Neural cell (in vitro differentiated cells): ENCODE data around the gene SEC63.

ENCODE experiments used
- CTCF ChIP-seq: fragments of 450-650 bp; IDR thresholded peaks from 2 replicates; pipeline ENCODE4 v1.5.1; 2014; ENCODE audit warnings: antibody characterized with exemption, mild to moderate bottlenecking, moderate library complexity; ENCODE audit not compliant: poor library complexity, severe bottlenecking
- EZH2 ChIP-seq: fragments of 200-600, 300-800 bp; shearing (Covaris generic), sonication (generic); IDR thresholded peaks from 2 replicates; pipeline ENCODE4 v1.6.1; 2014; ENCODE audit warnings: antibody characterized with exemption, low read length, borderline replicate concordance, mild to moderate bottlenecking; ENCODE audit not compliant: insufficient read depth, poor library complexity, severe bottlenecking
- POLR2AphosphoS5 ChIP-seq: IDR thresholded peaks from 2 replicates; pipeline ENCODE4 v1.6.1; 2012
- RAD21 ChIP-seq: fragments of 450-650 bp; conservative IDR thresholded peaks from 2 replicates; pipeline ENCODE4 v1.6.1; 2014; ENCODE audit warnings: antibody characterized with exemption, mild to moderate bottlenecking, moderate library complexity
- REST ChIP-seq: IDR thresholded peaks from 2 replicates; pipeline ENCODE4 v1.6.1; 2012; ENCODE audit warnings: borderline replicate concordance
- SMC3 ChIP-seq: fragments of 450-650 bp; conservative IDR thresholded peaks from 2 replicates; pipeline ENCODE4 v1.6.1; 2014; ENCODE audit warnings: antibody characterized with exemption, mild to moderate bottlenecking, moderate library complexity; ENCODE audit not compliant: poor library complexity
- TAF1 ChIP-seq: IDR thresholded peaks from 2 replicates; pipeline ENCODE4 v1.6.1; 2012; ENCODE audit warnings: low read depth

- TF ChIP-seq CTCF (no peak), EZH2 (no peak), TAF1 (no peak), SMC3 (no peak), POLR2AphosphoS5 (no peak), REST (no peak), RAD21 (no peak)
These were observed 18.3 kb upstream of the SEC63 start for GRCh38 chr6:107976155-107976783.
